Fibroblast of lung (primary cell): ENCODE results near the gene LRP8. TPM values are rescaled to one million over a fixed set of nuclear protein-coding genes. Genes with fewer than 3 reads are reported as not detected.

Source experiments
- DNase-seq, 2 donors: peaks; one replicate each; pipeline versions ENCODE4 v3.0.0 to v3.0.0-alpha.2; 2010; ENCODE audit warnings: low read depth in 2 of 2
- H2AFZ ChIP-seq: 2 replicates; pipeline ENCODE4 v1.5.1; 2012; ENCODE audit warnings: low read length, control low read depth, inconsistent platforms
- H3K27ac ChIP-seq: 2 replicates; pipeline ENCODE4 v1.5.1; 2011; ENCODE audit warnings: low read length, control low read depth; ENCODE audit not compliant: insufficient read depth
- H3K27me3 ChIP-seq: 2 replicates; pipeline ENCODE4 v1.5.1; 2011; ENCODE audit warnings: mild to moderate bottlenecking, low read length; ENCODE audit not compliant: control insufficient read depth, insufficient read depth
- H3K36me3 ChIP-seq: 2 replicates; pipeline ENCODE4 v1.5.1; 2011; ENCODE audit warnings: low read length; ENCODE audit not compliant: control insufficient read depth, insufficient read depth
- H3K4me1 ChIP-seq: 2 replicates; pipeline ENCODE4 v1.5.1; 2011; ENCODE audit warnings: low read length; ENCODE audit not compliant: control insufficient read depth, insufficient read depth; ENCODE audit errors: extremely low read depth
- H3K4me2 ChIP-seq: 2 replicates; pipeline ENCODE4 v1.5.1; 2011; ENCODE audit warnings: low read length, control low read depth; ENCODE audit not compliant: insufficient read depth; ENCODE audit errors: extremely low read depth
- H3K4me3 ChIP-seq, 4 experiments: fragments of 200-600 bp in 1 of 4; sonication (generic) in 1 of 4; replicated peaks in 1 of 4; 2 replicates each; pipeline ENCODE4 v1.5.1; 2011 to 2016; ENCODE audit warnings: low read length in 4 of 4, low read depth in 3 of 4, mild to moderate bottlenecking in 3 of 4, control low read depth in 2 of 4, inconsistent platforms in 1 of 4, mixed read lengths in 1 of 4; ENCODE audit not compliant: insufficient read depth in 1 of 4; ENCODE audit errors: control extremely low read depth in 1 of 4
- H3K79me2 ChIP-seq: 2 replicates; pipeline ENCODE4 v1.5.1; 2012; ENCODE audit warnings: mild to moderate bottlenecking, low read length, inconsistent platforms; ENCODE audit not compliant: control insufficient read depth, insufficient read depth
- H3K9ac ChIP-seq: 2 replicates; pipeline ENCODE4 v1.5.1; 2011; ENCODE audit warnings: mild to moderate bottlenecking, low read length, control low read depth; ENCODE audit not compliant: insufficient read depth
- H3K9me3 ChIP-seq: 2 replicates; pipeline ENCODE4 v1.5.1; 2012; ENCODE audit warnings: low read depth, low read length; ENCODE audit not compliant: control insufficient read depth, insufficient read depth
- H4K20me1 ChIP-seq: 2 replicates; pipeline ENCODE4 v1.5.1; 2011; ENCODE audit warnings: low read length; ENCODE audit not compliant: control insufficient read depth, insufficient read depth; ENCODE audit errors: extremely low read depth
- EZH2 ChIP-seq: IDR thresholded peaks from 2 replicates; pipeline ENCODE4 v1.5.1; 2012; ENCODE audit warnings: low read length, control low read depth, mild to moderate bottlenecking; ENCODE audit errors: missing control alignments
- polyA plus RNA-seq, 2 donors: library from polyadenylated mRNA; depleted of rRNA in 1 of 2; stranded (reverse) in 1 of 2; unstranded in 1 of 2; fragments of >200 nt; gene quantifications; 2 replicates each; pipeline ENCODE4 v1.2.1, GENCODE V29; 2011 to 2012; ENCODE audit warnings: missing spikeins in 1 of 2
- total RNA-seq: library from RNA; depleted of rRNA; stranded (reverse); fragments of >200 nt; gene quantifications from 2 replicates; pipeline ENCODE4 v1.2.1, GENCODE V29; 2014
- TF ChIP-seq, protein P1 (sequence below), 2 donors: IDR thresholded peaks in 1 of 2; conservative IDR thresholded peaks in 1 of 2; 1 replicate in 1 of 2; 2 replicates in 1 of 2; pipeline ENCODE4 v1.5.1; 2011 to 2012; ENCODE audit warnings: low read length in 2 of 2, control low read depth in 1 of 2, inconsistent platforms in 1 of 2, low read depth in 1 of 2, mild to moderate bottlenecking in 1 of 2

LRP8 gene
- total and polyA plus RNA-seq, 2 donors (not counting 1 experiment from before 2014, with no cell fraction given): 8.4 to 10.3 TPM

DNA sequence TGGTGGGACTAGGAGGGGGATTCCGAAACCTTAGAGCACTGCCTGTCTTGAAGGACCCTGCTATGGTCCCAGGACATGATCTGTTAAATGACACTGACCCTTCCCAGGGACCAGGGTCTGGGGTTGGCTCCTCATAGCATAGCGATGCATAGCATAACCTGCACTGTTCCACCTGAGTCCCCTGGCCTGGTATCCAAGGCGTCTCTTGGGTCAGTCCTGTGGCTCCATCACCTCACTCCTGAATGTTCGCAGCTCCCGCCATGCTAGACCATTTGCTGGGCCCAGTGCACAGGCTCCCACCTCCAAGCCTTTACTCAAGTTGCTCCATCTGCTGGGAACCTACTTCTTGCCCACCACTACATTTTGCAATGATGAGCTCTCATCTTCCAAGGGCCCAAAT lies 50.5 kb downstream of the LRP8 start:
- no peaks in the 10 kb centered on the region for H4K20me1 ChIP-seq

DNA sequence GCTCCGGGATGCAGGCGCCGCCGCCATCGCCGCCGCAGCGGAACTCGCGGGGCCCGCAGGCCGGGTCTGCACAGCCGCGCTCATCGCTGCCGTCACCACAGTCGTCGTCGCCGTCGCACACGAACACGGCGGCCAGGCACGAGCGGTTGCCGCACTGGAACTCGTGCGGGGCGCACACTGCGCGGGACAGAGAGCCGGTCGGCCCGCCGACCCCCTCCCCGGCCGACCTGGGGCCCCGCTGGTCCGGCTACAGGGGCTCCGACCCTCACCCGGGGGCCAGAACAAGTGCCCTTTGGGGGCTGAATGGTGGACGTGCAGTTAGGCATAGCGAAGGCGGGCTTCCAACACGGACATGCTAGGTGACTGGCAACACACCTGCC lies 51.0 kb downstream of the LRP8 start:
- no peak overlapping the region for H3K27ac ChIP-seq
- no peak for DNase-seq
- H3K9me3 ChIP-seq: no peaks in the 10 kb centered on the region
- no peaks in the 10 kb centered on the region for H3K27me3 ChIP-seq
- no peaks in the 10 kb centered on the region for H4K20me1 ChIP-seq
- H3K79me2 ChIP-seq: no peaks in the 10 kb centered on the region
- peaks cover 2% of the 10 kb centered on the region for H3K36me3 ChIP-seq
- no peak overlapping the region for H3K9ac ChIP-seq
- no peaks in the 10 kb centered on the region for H3K4me1 ChIP-seq
- H3K4me2 ChIP-seq: no peak overlapping the region
- no peak for TF ChIP-seq EZH2
- TF ChIP-seq, protein P1, sequence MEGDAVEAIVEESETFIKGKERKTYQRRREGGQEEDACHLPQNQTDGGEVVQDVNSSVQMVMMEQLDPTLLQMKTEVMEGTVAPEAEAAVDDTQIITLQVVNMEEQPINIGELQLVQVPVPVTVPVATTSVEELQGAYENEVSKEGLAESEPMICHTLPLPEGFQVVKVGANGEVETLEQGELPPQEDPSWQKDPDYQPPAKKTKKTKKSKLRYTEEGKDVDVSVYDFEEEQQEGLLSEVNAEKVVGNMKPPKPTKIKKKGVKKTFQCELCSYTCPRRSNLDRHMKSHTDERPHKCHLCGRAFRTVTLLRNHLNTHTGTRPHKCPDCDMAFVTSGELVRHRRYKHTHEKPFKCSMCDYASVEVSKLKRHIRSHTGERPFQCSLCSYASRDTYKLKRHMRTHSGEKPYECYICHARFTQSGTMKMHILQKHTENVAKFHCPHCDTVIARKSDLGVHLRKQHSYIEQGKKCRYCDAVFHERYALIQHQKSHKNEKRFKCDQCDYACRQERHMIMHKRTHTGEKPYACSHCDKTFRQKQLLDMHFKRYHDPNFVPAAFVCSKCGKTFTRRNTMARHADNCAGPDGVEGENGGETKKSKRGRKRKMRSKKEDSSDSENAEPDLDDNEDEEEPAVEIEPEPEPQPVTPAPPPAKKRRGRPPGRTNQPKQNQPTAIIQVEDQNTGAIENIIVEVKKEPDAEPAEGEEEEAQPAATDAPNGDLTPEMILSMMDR (conservative IDR thresholded peaks at IDR 0.05 in 1 of 2, IDR thresholded peaks at IDR 0.05 in 1 of 2; ENCODE audit: low read depth in 1 of 2, low read length in 2 of 2): no peak
- no peak overlapping the region for H3K4me3 ChIP-seq
- no peak overlapping the region for H2AFZ ChIP-seq

More for the DNA sequence above, 50.5 kb downstream of the LRP8 start:
- TF ChIP-seq, protein P1 (conservative IDR thresholded peaks at IDR 0.05 in 1 of 2, IDR thresholded peaks at IDR 0.05 in 1 of 2; ENCODE audit: low read depth in 1 of 2, low read length in 2 of 2): no peak
- no peak for TF ChIP-seq EZH2
- Histone ChIP-seq H3K27ac (no peak overlapping the region), H3K27me3 (no peaks in the 10 kb centered on the region), H3K4me1 (no peaks in the 10 kb centered on the region), H3K36me3 (peaks cover 2% of the 10 kb centered on the region), H3K4me3 (no peak overlapping the region), H3K79me2 (no peaks in the 10 kb centered on the region), H3K4me2 (no peak overlapping the region), H3K9me3 (no peaks in the 10 kb centered on the region), H2AFZ (no peak overlapping the region), H3K9ac (no peak overlapping the region)
- DNase-seq: no peak

DNA sequence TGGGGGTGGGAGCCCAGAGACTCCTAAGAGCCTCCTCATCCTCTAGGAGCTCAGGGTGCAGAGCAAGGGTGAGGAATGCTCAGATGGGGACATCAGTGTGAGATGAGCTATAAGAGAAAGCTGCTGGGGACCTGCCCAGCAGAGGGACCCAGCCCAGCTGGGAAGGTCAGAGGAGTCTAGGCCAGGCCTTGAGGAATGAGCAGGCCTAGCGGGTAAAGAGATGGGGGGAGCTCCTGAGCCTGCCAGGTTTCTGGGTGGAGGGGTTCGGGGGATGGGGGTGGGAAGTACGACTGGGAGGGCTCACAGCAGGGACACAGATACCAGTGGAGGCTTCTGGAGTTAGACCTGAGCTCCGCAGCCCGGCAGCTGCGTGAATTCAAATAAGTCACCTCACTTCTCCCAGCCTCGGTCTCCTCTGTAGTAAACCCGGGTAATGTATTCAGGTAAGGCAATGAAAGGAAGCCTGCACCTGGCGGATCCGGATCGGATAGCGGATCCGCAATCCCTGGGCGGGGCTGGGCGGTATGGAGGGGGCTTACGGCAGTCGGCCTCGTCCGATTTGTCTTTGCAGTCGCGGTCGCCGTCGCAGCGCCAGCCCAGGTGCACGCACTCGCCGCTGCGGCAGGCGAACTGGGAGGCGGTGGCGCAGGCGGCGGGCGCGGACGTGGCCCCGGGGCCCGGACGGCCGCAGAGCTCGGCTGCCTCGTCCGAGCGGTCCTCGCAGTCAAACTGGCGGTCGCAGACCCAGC lies 51.5 kb downstream of the LRP8 start:
- no peaks in the 10 kb centered on the region for H4K20me1 ChIP-seq
- no peak for DNase-seq
- no peaks in the 10 kb centered on the region for H3K79me2 ChIP-seq
- H3K27me3 ChIP-seq: no peaks in the 10 kb centered on the region
- H3K4me2 ChIP-seq: no peak overlapping the region
- H3K36me3 ChIP-seq: peaks cover 2% of the 10 kb centered on the region
- TF ChIP-seq, protein P1 (conservative IDR thresholded peaks at IDR 0.05 in 1 of 2, IDR thresholded peaks at IDR 0.05 in 1 of 2; ENCODE audit: low read depth in 1 of 2, low read length in 2 of 2): no peak
- no peak for TF ChIP-seq EZH2
- no peak overlapping the region for H3K27ac ChIP-seq
- no peak overlapping the region for H2AFZ ChIP-seq
- H3K4me1 ChIP-seq: no peaks in the 10 kb centered on the region
- H3K9ac ChIP-seq: no peak overlapping the region
- no peak overlapping the region for H3K4me3 ChIP-seq
- H3K9me3 ChIP-seq: no peaks in the 10 kb centered on the region
